GM12873 (cell line): ENCODE data around the gene SLC26A9.

Experiments used
- TF ChIP-seq, protein P1 (sequence below): IDR thresholded peaks from 2 replicates; pipeline ENCODE4 v1.5.1; 2012; ENCODE audit warnings: low read depth, mild to moderate bottlenecking, moderate library complexity, low read length, control low read depth; ENCODE audit not compliant: insufficient read depth; ENCODE audit errors: missing control alignments

The SLC26A9 gene, protein sequence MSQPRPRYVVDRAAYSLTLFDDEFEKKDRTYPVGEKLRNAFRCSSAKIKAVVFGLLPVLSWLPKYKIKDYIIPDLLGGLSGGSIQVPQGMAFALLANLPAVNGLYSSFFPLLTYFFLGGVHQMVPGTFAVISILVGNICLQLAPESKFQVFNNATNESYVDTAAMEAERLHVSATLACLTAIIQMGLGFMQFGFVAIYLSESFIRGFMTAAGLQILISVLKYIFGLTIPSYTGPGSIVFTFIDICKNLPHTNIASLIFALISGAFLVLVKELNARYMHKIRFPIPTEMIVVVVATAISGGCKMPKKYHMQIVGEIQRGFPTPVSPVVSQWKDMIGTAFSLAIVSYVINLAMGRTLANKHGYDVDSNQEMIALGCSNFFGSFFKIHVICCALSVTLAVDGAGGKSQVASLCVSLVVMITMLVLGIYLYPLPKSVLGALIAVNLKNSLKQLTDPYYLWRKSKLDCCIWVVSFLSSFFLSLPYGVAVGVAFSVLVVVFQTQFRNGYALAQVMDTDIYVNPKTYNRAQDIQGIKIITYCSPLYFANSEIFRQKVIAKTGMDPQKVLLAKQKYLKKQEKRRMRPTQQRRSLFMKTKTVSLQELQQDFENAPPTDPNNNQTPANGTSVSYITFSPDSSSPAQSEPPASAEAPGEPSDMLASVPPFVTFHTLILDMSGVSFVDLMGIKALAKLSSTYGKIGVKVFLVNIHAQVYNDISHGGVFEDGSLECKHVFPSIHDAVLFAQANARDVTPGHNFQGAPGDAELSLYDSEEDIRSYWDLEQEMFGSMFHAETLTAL

DNA sequence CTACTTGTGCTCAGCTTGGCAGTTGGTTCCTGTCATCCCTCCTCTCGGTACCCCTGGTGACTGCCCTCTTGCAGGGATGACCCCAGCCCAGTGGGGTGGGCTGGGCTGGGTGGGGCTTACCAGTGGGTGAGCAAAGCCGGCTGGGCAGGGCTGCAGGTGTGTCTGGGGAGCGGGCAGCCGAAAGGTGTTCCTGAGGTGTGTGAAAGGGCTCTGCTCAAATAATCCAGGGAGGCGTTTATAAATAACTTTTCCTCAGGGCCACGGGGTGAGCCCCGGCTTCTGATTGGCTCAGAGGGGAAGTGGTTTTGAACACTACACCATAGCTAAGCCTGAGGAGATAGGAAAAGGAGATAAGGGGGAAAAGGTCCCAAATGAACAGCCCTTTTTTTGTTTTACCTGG is at the start of gene SLC26A9:
SLC26A9 (minus strand) TSS at position 212 of the 400 bp plus-strand sequence. CDS start 7,636 bp downstream, outside the sequence.
- TF ChIP-seq, protein P1, sequence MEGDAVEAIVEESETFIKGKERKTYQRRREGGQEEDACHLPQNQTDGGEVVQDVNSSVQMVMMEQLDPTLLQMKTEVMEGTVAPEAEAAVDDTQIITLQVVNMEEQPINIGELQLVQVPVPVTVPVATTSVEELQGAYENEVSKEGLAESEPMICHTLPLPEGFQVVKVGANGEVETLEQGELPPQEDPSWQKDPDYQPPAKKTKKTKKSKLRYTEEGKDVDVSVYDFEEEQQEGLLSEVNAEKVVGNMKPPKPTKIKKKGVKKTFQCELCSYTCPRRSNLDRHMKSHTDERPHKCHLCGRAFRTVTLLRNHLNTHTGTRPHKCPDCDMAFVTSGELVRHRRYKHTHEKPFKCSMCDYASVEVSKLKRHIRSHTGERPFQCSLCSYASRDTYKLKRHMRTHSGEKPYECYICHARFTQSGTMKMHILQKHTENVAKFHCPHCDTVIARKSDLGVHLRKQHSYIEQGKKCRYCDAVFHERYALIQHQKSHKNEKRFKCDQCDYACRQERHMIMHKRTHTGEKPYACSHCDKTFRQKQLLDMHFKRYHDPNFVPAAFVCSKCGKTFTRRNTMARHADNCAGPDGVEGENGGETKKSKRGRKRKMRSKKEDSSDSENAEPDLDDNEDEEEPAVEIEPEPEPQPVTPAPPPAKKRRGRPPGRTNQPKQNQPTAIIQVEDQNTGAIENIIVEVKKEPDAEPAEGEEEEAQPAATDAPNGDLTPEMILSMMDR = no peak

DNA sequence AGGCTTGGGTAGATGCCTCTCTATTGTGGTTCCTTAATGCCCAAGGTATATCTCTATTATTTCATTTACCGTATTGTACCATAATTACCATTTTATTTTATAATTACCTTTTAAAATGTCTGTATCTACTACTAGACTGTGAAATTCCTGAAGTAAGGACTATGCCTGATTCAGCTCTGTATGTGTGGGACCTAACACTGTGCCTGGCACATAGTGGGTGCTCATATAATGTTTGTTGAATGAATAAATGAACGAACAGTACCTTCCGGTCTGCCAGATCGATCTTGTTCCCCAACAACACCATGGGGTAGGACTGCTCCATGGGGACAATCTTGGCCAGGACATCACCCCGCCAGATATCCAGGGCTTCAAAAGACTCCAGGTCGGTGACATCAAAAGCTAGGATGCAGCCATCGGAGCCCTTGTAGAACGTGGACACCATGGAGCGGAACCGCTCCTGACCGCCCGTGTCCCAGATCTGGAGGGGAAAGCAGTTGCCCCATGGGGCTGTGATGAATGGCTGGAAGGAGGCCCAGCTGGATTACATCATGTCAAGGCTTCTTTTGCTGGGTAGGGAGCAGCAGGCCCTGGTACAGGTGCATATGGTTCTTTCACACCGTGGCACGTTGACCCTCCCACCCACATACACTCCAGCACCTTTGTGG is 49.1 kb upstream of the SLC26A9 start:
- TF ChIP-seq, protein P1 = no peak

DNA sequence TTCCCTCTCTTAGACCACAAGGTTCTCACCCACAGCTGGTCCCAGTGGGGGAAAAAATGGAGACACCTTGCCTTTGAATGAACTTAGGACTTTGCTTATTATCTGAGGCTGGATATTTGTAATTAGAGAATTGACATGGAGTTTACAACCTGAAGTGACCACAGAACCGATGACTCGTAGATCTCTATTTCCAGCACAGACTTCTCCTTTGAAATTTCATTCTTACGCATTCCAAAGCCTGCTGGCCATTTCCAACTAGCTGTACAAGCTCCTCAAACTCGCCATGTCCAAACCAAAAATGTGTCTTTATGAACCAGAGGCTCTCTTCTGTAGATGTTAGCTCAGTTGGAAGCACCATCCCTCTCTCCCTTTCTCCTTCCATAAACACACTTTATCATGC is 48.0 kb upstream of the SLC26A9 start:
- TF ChIP-seq, protein P1 = no peak

DNA sequence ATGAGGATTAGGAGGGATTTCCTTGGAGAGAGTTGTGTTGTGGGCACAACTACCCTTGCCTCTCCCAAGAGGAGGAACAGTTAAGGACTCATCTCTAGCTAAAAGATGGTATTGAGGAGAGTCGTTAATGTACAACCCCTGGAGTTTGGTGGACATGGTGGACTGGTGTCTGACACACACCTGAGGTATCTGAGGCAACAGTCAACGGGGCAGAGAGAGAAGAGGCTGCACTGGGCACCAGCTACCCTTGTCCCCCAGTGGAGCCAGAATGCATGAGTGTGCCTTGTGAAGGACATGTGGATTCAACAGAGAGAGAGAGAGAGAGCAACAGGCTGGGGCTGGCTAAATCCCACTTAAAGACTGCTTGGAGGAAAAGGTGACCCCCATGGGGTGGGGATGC is 47.0 kb upstream of the SLC26A9 start:
- TF ChIP-seq, protein P1 = no peak

DNA sequence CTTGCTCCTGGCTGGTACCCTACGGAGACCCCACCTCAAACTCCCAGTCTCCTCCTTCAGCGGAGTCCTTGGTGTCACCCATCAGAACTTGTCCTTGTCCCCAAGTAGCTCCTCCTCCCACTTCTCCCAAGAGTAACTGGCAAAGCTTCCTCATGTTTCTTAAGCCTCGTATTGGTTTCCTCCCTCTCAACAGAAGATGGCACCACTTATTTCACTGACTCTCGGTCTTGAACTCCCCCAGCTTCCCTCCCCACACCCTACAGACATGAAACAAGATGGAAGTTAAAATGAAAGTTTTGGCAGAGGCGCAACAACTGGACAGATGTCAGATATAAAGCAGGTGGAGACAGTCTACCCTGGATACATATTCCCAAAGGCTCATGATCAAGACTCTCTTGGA is 46.5 kb upstream of the SLC26A9 start:
- TF ChIP-seq, protein P1 = no peak

DNA sequence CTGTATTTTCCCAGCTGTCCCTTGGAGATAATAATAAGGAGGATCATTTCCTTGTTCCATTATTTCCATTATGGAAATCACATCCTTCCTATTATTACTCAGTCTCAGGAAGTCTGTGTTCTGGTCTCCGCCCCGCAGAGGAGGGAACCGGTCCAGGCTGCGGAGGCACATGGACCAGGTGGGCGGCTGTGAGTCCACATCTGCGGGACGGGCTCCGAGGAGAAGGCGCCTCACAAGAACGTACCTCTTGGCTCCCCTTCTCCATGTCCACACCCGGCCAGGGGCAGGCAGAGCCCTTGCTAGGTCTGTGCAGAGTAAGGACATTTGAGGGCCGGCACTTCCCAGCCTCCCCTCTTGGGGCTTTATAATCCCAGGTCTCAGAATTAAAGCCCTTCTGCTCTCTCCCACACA is 45.3 kb upstream of the SLC26A9 start:
- TF ChIP-seq, protein P1 = peak; percentile 3

DNA sequence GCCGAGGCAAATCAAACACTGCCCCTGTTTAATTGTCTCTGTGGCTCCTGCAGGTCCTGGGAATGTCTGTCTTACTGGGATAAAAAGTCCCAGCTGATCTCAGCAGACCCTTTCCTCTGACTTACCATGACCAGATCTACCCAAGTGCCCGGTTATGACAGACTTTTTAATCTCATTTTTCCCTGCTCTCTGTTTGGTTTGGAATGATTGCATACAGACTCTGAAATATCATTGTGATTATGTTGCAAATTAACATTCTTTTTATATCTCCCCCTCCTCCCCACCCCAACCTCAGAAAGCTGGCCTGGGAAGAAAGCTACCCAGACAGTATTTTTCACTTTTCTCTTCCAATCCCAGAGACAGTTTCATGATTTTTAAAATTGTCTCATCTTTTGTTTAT is 43.6 kb upstream of the SLC26A9 start:
- TF ChIP-seq, protein P1 = no peak
